ENCODE data around the gene XPR1. TPM values are rescaled to one million over a fixed set of nuclear protein-coding genes. Genes with fewer than 3 reads are reported as not detected.

Gene XPR1
- total and polyA plus RNA-seq, 2 donors, result 9.5 to 10.3 TPM

DNA sequence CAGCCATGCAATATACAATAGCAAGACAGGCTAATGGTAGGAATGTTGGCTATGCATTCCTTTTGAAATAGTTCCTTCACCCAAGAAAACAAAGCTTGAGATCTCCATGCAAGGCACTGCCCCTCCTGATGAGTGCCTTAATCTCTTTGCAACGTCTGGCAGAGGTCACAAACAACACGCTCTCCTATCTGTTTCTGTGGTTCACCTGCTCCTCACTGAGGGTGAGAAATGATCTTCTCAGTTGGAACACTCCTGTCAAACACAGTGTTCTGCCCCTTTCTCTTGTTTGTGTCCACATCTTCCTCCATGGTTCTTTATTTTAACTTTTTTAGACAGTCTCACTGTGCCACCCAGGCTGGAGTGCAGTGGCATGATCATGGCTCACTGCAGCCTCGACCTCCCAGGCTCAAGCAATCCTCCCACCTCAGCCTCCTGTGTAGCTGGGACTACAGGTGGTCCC is 21.2 kb upstream of the XPR1 start:
- Histone ChIP-seq H3K36me3 (ENCODE audit: control insufficient read depth in 2 of 2, insufficient read depth in 2 of 2, low read length in 1 of 2) (no peaks in the 10 kb centered on the region), H3K27me3 (ENCODE audit: control insufficient read depth in 2 of 2, insufficient read depth in 1 of 2, low read length in 1 of 2) (no peaks in the 10 kb centered on the region), H3K9me3 (ENCODE audit: control insufficient read depth in 2 of 2, insufficient read depth in 1 of 2, low read length in 1 of 2) (no peaks in the 10 kb centered on the region), H3K4me3 (ENCODE audit: low read length in 2 of 2) (no peak overlapping the region), H3K27ac (ENCODE audit: low read depth in 1 of 2, low read length in 1 of 2) (no peak overlapping the region), H3K4me1 (ENCODE audit: control insufficient read depth in 2 of 2, insufficient read depth in 2 of 2, low read length in 2 of 2) (peaks cover 0 to 5% of the 10 kb centered on the region in 2 donors)
- DNase-seq (ENCODE audit: low read depth in 6 of 9, low spot score in 9 of 9), result no peak
- 93% methylated on average over 3 of the region's 3 CpGs for WGBS

DNA sequence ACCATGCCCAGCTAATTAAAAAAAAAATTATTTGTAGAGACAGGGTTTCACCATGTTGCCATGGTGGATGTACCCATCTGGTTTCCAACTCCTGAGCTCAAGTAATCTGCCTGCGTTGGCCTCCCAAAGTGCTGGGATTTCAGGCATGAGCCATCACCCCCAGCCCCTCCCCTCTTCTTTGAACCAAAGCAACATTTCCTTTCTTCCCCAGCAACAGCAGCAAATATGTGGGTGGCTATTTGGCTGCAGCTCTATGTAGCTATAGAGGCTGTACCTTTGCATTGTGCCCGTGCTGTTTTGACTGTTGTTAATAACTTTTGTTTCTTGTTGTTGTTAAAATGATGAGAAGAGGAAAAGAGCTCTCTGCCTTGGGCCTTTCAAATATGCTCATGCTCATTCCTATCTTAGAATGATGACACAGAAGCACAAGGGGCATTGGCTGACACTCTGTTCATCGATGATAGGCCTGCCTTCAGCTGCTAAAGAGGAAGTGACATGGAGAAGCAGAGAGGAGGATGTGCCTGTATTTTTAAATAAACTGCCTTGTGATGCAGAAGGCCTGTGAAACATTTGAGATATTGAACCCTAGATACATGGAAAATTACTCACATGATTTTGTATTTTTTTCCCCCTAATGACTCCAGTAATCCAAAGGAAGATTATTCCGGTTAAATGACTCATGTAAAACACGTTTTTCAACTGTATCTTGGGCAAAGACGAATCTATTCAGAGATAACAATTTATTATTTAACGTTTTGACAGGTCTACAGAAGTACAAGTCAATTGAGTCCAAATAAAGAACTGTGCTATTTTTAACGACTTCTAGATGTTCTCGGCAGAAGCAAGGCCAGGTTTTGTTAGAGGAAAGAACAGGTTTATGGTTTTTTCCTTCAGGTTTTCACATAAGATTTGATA is 20.5 kb upstream of the XPR1 start:
- no peaks in the 10 kb centered on the region for H3K9me3 ChIP-seq (ENCODE audit: control insufficient read depth in 2 of 2, insufficient read depth in 1 of 2, low read length in 1 of 2)
- H3K27ac ChIP-seq (ENCODE audit: low read depth in 1 of 2, low read length in 1 of 2), result no peak overlapping the region
- DNase-seq (ENCODE audit: low read depth in 6 of 9, low spot score in 9 of 9), result peak in 1 of 9 donors; percentile 36
- peaks cover 0 to 5% of the 10 kb centered on the region in 2 donors for H3K4me1 ChIP-seq (ENCODE audit: control insufficient read depth in 2 of 2, insufficient read depth in 2 of 2, low read length in 2 of 2)
- no peaks in the 10 kb centered on the region for H3K27me3 ChIP-seq (ENCODE audit: control insufficient read depth in 2 of 2, insufficient read depth in 1 of 2, low read length in 1 of 2)
- no peaks in the 10 kb centered on the region for H3K36me3 ChIP-seq (ENCODE audit: control insufficient read depth in 2 of 2, insufficient read depth in 2 of 2, low read length in 1 of 2)
- 69% methylated on average over 9 of the region's 9 CpGs for WGBS
- no peak overlapping the region for H3K4me3 ChIP-seq (ENCODE audit: low read length in 2 of 2)

DNA sequence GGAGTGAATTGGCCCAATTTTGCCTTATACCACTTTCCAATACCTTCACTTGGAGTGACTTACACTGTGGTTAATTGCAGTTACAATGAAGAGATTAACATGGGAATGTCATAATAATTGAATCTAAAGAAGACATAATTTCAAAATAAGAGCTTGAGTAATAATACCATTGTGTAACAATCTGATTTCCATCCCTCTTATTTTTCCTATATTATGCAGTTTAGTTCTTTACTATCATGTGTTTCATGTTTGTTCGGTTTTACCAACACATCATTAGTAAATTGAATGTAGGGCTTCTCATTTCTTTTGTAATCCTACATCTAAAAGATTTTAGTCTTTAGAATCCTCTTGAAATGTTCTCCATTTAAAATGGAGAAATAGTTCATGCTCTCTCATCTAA is 19.2 kb upstream of the XPR1 start:
- DNase-seq (ENCODE audit: low read depth in 6 of 9, low spot score in 9 of 9), result no peak
- Histone ChIP-seq H3K27me3 (ENCODE audit: control insufficient read depth in 2 of 2, insufficient read depth in 1 of 2, low read length in 1 of 2) (no peaks in the 10 kb centered on the region), H3K9me3 (ENCODE audit: control insufficient read depth in 2 of 2, insufficient read depth in 1 of 2, low read length in 1 of 2) (no peaks in the 10 kb centered on the region), H3K27ac (ENCODE audit: low read depth in 1 of 2, low read length in 1 of 2) (no peak overlapping the region), H3K4me1 (ENCODE audit: control insufficient read depth in 2 of 2, insufficient read depth in 2 of 2, low read length in 2 of 2) (peaks cover 0 to 5% of the 10 kb centered on the region in 2 donors), H3K4me3 (ENCODE audit: low read length in 2 of 2) (no peak overlapping the region), H3K36me3 (ENCODE audit: control insufficient read depth in 2 of 2, insufficient read depth in 2 of 2, low read length in 1 of 2) (no peaks in the 10 kb centered on the region)
- 99% methylated on average over 1 of the region's 1 CpG for WGBS

DNA sequence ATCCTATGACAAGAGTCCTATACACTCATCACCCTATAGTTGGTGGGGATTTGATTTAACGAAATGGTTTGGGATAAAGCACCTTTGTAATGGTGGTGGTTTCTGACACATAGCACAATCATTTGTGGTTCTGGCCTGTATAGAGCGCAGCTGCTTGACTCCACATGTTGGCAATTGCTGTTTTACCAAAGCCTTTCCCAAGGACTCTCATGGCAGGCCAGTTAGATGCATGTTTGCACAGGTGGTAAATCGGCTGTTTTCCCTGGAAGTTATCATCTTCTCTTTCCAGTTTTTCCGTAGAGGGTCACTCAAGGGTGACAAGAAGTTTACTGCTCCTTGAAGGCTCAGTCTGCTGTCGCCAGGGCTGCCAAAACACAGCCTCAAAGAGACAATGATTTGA is 17.1 kb upstream of the XPR1 start:
- DNase-seq (ENCODE audit: low read depth in 6 of 9, low spot score in 9 of 9), result no peak
- no peak overlapping the region for H3K27ac ChIP-seq (ENCODE audit: low read depth in 1 of 2, low read length in 1 of 2)
- peaks cover 0 to 5% of the 10 kb centered on the region in 2 donors for H3K4me1 ChIP-seq (ENCODE audit: control insufficient read depth in 2 of 2, insufficient read depth in 2 of 2, low read length in 2 of 2)
- WGBS, result 86% methylated on average over 5 of the region's 5 CpGs
- H3K27me3 ChIP-seq (ENCODE audit: control insufficient read depth in 2 of 2, insufficient read depth in 1 of 2, low read length in 1 of 2), result no peaks in the 10 kb centered on the region
- H3K4me3 ChIP-seq (ENCODE audit: low read length in 2 of 2), result no peak overlapping the region
- no peaks in the 10 kb centered on the region for H3K36me3 ChIP-seq (ENCODE audit: control insufficient read depth in 2 of 2, insufficient read depth in 2 of 2, low read length in 1 of 2)
- H3K9me3 ChIP-seq (ENCODE audit: control insufficient read depth in 2 of 2, insufficient read depth in 1 of 2, low read length in 1 of 2), result no peaks in the 10 kb centered on the region

GRCh38 chr1:180615493-180616290 is 16.1 kb upstream of the XPR1 start:
- DNase-seq (ENCODE audit: low read depth in 6 of 9, low spot score in 9 of 9), result no peak
- no peaks in the 10 kb centered on the region for H3K27me3 ChIP-seq (ENCODE audit: control insufficient read depth in 2 of 2, insufficient read depth in 1 of 2, low read length in 1 of 2)
- H3K4me1 ChIP-seq (ENCODE audit: control insufficient read depth in 2 of 2, insufficient read depth in 2 of 2, low read length in 2 of 2), result peaks cover 0 to 5% of the 10 kb centered on the region in 2 donors
- no peak overlapping the region for H3K27ac ChIP-seq (ENCODE audit: low read depth in 1 of 2, low read length in 1 of 2)
- no peaks in the 10 kb centered on the region for H3K9me3 ChIP-seq (ENCODE audit: control insufficient read depth in 2 of 2, insufficient read depth in 1 of 2, low read length in 1 of 2)
- WGBS, result 95% methylated on average over 8 of the region's 8 CpGs
- H3K4me3 ChIP-seq (ENCODE audit: low read length in 2 of 2), result no peak overlapping the region
- no peaks in the 10 kb centered on the region for H3K36me3 ChIP-seq (ENCODE audit: control insufficient read depth in 2 of 2, insufficient read depth in 2 of 2, low read length in 1 of 2)

DNA sequence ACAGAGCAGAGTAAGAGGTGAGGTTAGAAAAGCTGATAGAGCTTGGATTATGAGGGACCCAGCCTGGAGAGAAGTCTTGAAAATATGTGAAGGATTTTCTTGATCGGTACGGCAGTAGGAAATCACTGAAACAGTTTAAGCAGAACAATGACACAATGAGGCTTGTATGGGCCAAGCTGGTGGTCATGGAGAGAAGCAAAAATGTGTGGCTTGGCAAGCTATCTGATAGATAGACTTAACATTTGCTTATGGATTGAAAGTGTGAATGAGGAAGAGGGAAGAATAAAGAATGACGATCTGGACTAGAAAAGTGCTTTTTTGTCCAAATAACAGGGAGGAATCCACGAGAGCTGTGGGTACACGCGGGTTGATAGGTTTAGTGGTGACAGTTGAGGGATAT is 15.4 kb upstream of the XPR1 start:
- Histone ChIP-seq H3K36me3 (ENCODE audit: control insufficient read depth in 2 of 2, insufficient read depth in 2 of 2, low read length in 1 of 2) (no peaks in the 10 kb centered on the region), H3K9me3 (ENCODE audit: control insufficient read depth in 2 of 2, insufficient read depth in 1 of 2, low read length in 1 of 2) (no peaks in the 10 kb centered on the region), H3K4me3 (ENCODE audit: low read length in 2 of 2) (no peak overlapping the region), H3K4me1 (ENCODE audit: control insufficient read depth in 2 of 2, insufficient read depth in 2 of 2, low read length in 2 of 2) (no peaks in the 10 kb centered on the region), H3K27me3 (ENCODE audit: control insufficient read depth in 2 of 2, insufficient read depth in 1 of 2, low read length in 1 of 2) (no peaks in the 10 kb centered on the region), H3K27ac (ENCODE audit: low read depth in 1 of 2, low read length in 1 of 2) (no peak overlapping the region)
- 94% methylated on average over 6 of the region's 6 CpGs for WGBS
- no peak for DNase-seq (ENCODE audit: low read depth in 6 of 9, low spot score in 9 of 9)

DNA sequence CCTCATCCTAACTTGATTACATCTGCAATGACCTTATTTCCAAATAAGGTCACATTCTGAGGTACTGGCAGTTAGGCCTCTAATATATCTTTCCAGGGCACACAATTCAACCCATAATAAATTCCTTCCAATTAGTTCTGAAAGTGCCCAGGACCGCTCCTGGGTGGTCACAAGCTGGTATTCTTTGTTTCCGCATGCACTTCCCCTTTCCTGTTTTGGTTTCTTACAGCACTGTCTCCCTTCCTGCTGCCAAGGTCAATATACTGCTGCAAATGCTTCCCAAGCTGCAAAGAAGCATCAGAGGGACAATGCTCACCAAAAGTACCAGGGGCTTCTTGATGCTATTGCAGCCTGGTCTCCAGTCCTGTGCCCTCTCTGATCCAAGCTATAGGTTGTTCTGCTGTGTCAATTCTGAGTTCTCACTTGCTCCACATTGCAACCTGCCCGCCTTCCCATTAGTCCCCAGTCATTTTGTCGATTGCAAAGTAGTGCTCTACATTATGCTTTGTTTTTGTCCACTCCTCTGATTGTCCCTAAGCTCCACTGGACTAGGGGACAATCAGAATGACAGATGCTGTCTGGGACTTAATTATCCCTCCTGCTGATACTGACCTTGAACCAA is 13.9 kb upstream of the XPR1 start:
- DNase-seq (ENCODE audit: low read depth in 6 of 9, low spot score in 9 of 9), result no peak
- Histone ChIP-seq H3K9me3 (ENCODE audit: control insufficient read depth in 2 of 2, insufficient read depth in 1 of 2, low read length in 1 of 2) (no peaks in the 10 kb centered on the region), H3K27ac (ENCODE audit: low read depth in 1 of 2, low read length in 1 of 2) (no peak overlapping the region), H3K4me3 (ENCODE audit: low read length in 2 of 2) (no peak overlapping the region), H3K36me3 (ENCODE audit: control insufficient read depth in 2 of 2, insufficient read depth in 2 of 2, low read length in 1 of 2) (no peaks in the 10 kb centered on the region), H3K4me1 (ENCODE audit: control insufficient read depth in 2 of 2, insufficient read depth in 2 of 2, low read length in 2 of 2) (no peaks in the 10 kb centered on the region), H3K27me3 (ENCODE audit: control insufficient read depth in 2 of 2, insufficient read depth in 1 of 2, low read length in 1 of 2) (no peaks in the 10 kb centered on the region)
- 90% methylated on average over 4 of the region's 4 CpGs for WGBS

- no peak overlapping the region for H3K4me3 ChIP-seq (ENCODE audit: low read length in 2 of 2)
- no peaks in the 10 kb centered on the region for H3K9me3 ChIP-seq (ENCODE audit: control insufficient read depth in 2 of 2, insufficient read depth in 1 of 2, low read length in 1 of 2)
- H3K36me3 ChIP-seq (ENCODE audit: control insufficient read depth in 2 of 2, insufficient read depth in 2 of 2, low read length in 1 of 2), result no peaks in the 10 kb centered on the region
- no peaks in the 10 kb centered on the region for H3K27me3 ChIP-seq (ENCODE audit: control insufficient read depth in 2 of 2, insufficient read depth in 1 of 2, low read length in 1 of 2)
- no peaks in the 10 kb centered on the region for H3K4me1 ChIP-seq (ENCODE audit: control insufficient read depth in 2 of 2, insufficient read depth in 2 of 2, low read length in 2 of 2)
- WGBS, result 99% methylated on average over 4 of the region's 4 CpGs
- H3K27ac ChIP-seq (ENCODE audit: low read depth in 1 of 2, low read length in 1 of 2), result no peak overlapping the region
- no peak for DNase-seq (ENCODE audit: low read depth in 6 of 9, low spot score in 9 of 9)
Observed at GRCh38 chr1:180620581-180620980, 11.2 kb upstream of the XPR1 start.
